HG02623 (cell line): ENCODE data around the gene TMEM165.
"Not testable (repeated sequence)": the region's sequence is repeated elsewhere in the genome, so short reads cannot be mapped to it uniquely, and the experiment has no call there.

Experiments used
- ATAC-seq: cut with Tn5 transposase; IDR thresholded peaks from one replicate; pipeline ENCODE4 v1.9.1; 2021; ENCODE audit warnings: moderate library complexity; ENCODE audit not compliant: unreplicated experiment

The TMEM165 gene

DNA sequence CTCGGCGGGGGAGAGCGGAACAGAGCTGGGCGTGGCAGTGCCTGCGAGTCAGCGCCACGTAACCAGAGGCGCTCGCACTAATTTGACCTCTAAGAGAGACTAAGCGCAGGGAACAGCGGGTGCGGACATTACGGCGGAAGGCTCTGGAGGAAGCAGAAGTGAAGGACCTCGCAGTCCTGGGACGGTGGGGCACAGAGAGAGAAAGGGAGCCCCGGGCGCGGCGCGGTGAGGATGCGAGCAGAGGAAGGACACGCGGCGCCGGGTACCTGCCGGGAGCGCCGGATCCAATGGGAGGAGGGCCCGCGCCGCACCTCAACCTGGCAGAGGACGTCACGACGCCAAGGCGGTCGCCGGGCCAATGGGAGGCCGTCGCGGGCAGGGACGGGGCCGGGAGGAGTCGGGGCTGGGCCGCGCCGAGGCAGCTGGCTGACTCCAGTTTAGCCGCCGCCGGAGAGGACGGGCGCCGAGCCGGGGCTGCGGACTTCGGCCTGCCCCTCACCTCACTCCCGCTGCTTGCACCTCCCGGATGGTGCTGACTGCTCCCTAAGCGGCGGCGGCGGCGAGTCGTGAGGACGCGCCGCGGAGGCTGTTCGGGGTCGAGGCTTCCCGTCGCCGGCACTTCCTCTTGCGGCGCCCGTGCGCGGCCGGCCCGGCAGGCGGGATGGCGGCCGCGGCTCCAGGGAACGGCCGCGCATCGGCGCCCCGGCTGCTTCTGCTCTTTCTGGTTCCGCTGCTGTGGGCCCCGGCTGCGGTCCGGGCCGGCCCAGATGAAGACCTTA, at the start of gene TMEM165:
Gene TMEM165 (plus strand): TSS at position 429 of the 779 bp plus-strand sequence. CDS start 233 bp downstream, at position 662.
- peak; percentile 93 for ATAC-seq

DNA sequence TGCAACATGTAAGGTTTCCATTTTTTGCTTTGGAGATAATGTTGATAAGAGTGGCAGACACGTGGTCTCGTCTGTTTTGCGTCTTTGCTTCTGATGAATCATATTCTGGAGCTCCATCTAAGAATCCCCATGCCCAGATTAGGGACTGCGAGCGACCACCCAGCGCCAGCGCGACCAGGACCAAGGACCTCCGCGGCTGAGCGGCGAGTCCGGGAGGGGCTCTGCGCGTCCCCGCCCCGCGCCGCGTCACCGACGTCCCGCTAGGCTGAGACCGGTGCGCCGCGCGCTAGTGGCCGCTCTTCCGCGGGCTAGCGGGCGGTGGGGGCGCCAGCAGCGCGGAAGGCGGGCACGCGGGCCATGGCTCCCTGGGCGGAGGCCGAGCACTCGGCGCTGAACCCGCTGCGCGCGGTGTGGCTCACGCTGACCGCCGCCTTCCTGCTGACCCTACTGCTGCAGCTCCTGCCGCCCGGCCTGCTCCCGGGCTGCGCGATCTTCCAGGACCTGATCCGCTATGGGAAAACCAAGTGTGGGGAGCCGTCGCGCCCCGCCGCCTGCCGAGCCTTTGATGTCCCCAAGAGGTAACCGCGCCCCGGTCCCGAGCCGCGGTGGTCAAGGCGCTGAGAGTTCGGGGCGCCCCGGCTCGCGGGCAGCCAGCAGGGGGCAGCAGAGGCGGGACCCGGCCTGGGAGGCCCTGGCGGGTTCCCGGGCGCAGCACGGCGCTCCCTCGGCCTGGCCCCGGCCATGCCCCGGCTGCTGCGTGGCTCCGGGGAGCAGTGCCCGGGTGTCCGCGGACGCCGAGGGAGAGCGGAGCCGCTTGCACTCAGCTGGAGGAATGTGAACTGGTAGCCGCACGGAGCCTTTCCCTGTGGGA, 49.5 kb upstream of the TMEM165 start, which contains the start of gene SRD5A3:
Gene SRD5A3 (plus strand): TSS at position 263 of the 871 bp plus-strand sequence. CDS start 95 bp downstream, at position 358.
- peak; percentile 94 for ATAC-seq

GRCh38 chr4:55346851-55347255, 48.9 kb upstream of the TMEM165 start:
- ATAC-seq = no peak

DNA sequence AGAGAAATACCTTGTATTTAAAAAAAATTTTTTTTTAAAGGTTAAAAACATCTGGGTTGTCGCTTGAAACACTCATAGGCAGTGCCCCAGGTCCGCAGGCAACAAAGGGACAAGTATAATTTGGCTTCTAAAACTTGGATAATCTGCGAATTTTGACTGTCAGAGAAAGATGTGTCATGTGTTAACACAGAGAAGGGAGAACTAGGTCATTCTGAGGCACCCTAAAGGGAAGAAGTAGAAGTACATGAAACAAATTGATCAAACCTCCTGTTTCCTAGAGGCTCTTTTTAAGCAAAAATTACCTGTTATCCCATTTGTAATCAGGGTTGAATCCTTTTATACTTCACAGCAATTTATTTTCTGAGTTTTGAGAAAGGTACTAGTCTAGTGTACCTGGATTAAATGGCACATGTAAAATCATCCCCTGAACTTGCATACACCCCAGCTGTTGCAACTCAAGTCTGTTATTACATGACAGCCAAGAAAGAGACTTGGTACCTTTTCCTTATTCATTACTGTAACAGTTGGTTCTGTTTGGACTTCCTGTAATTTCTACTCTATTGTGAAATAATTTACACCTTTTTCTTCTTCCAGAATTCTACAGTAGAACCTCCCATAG, 48.0 kb upstream of the TMEM165 start:
- ATAC-seq = no peak

DNA sequence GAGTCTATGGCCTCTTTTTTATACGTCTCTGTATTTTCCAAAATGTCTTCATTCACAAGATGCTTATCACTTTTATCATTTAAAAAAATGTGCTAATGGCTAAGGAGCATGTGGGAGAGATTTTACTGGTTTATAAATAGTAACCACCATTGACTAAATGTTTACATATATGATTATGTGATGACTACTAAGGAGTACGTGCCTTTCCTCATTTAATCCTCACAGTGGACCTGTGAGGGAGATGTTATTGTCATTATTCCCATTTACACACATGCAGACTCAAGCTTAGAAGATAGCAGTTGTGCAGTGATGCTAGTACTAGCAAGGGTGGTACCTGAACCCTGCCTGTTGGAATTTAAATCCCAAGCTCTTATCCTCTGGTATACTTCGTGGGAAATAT, 47.3 kb upstream of the TMEM165 start:
- no peak for ATAC-seq

DNA sequence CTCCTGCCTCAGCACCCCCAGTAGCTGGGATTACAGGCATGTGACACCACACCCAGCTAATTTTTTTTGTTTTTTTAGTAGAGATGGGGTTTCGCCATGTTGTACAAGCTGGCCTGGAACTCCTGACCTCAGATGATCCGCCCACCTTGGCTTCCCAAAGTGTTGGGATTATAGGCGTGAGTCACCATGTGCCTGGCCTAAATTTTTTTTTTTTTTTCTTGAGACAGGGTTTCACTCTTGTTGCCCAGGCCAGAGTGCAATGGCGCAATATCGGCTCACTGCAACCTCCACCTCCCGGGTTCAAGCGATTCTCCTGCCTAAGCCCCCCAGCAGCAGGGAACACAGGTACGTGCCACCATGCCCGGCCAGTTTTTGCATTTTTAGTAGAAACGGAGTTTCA, 44.9 kb upstream of the TMEM165 start:
- not testable (repeated sequence) for ATAC-seq

- ATAC-seq = no peak
Observed at GRCh38 chr4:55351824-55352223, 43.9 kb upstream of the TMEM165 start.

DNA sequence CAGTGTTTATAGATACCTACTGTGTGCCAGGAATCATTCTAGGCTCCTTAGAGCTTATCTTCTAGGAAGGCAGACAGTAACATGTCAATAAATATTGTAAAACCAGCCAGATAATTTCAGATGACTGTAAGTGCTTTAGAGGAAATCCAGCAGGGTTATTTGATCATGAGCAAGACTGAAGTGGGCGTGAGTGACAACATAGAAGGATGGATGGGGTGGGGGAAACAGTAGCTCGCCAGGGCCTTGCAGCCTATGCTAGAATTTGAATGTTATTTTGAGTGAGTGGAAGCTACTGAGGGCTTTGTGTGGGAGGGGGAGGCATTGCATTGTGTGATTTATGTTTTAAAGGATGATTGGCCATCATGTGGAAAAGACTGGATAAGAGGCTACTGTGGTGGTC, 43.0 kb upstream of the TMEM165 start:
- ATAC-seq = no peak

- ATAC-seq = not testable (repeated sequence)
Observed at GRCh38 chr4:55353228-55353747, 42.5 kb upstream of the TMEM165 start.

DNA sequence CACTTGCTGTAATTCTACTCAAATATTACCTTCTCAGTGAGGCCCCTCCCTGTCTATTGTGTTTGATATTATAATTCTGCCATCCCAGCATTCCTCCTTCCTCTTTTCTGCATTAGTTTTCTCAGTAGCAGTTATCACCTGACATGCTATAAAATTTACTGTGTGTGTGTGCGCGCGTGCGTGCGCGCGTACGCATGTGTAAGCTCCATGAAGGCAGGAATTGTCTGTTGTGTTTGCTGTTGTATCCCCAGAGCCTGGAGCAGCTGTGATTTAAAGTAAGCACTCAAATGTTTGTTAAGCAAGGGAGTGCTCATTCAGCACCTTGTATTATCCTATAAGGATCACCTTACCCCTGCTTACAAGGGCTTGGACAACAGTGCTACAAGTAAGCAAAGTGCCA, 41.1 kb upstream of the TMEM165 start:
- ATAC-seq = no peak

DNA sequence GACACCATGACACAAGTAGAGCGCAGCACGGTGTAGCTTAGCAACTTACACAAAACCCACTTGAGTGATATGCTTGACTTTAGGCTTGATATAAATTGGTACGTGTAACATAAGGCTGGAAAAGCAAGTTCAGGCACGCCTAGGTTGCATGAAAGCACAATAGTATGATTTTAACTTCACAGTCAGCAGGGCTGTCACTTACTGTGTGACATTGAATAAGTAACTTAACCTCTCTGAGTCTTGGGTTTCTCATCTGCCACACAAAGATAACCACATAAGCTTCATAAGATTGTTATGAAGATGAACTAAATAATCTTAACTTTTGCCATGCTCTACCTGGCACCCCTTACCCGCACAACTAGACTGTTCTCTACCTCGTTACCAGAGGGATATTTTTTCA, 40.2 kb upstream of the TMEM165 start:
- no peak for ATAC-seq

- ATAC-seq = no peak
Observed at GRCh38 chr4:55356991-55357461, 38.7 kb upstream of the TMEM165 start.

DNA sequence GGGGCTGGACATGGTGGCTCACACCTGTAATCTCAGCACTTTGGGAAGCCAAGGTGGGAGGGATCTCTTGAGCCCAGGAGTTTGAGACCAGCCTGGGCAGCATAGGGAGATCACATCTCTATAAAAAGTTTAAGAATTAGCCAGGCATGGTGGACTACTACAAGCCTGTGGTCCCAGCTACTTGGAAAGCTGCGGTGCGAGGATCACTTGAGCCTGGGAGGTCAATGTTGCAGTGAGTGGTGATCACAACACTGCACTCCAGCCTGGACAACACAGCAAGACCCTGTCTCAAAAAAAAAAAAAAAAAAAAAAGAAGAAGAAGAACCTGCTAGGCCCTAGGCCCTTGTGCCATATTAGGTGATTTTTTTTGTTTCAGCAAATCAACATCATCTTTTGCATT, 37.5 kb upstream of the TMEM165 start:
- no peak for ATAC-seq

DNA sequence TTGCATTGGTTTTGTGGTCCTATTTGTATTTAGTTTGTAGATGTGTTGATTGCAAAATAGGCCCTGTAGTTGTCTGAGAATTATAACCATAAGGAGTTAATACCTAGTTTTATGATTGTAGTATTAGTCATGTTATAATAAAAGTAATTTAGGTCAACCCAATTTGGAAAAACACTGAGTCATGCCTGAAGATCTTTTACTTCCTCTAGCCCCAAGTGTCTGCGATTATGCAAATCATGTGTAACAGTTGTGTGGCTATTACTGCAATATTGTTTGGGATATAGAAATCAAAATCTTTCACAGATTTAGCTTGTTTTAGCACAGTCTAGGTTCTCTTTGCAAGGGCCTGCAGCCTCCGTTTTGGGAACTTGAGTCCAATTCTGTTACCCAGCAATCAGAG, 37.1 kb upstream of the TMEM165 start:
- peak; percentile 69 for ATAC-seq

DNA sequence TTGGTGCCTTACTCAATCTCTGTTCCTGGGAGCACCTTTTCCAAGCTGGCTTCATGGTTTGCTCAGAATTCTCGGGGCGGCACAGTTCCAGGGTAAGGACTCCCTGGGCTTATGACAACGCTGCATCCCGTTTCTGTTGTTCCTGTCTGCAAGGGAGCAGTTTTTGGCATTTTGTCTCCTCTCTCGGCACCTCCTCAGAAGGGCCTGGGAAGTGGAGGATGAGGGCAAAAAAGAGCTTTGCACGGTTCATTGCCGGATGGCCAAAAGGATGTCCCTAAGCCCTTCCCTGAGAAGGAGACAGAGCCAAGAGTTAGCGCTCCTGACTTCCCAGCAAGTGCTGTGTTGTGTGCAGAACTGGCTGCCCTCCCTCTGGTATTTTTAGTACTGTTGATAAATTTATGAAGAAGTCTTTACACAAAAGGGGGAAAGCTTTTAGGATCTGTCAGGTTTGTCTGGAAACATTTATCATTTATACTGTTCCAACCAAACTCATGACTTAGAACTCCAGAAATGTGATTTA, 36.3 kb upstream of the TMEM165 start:
- no peak for ATAC-seq

DNA sequence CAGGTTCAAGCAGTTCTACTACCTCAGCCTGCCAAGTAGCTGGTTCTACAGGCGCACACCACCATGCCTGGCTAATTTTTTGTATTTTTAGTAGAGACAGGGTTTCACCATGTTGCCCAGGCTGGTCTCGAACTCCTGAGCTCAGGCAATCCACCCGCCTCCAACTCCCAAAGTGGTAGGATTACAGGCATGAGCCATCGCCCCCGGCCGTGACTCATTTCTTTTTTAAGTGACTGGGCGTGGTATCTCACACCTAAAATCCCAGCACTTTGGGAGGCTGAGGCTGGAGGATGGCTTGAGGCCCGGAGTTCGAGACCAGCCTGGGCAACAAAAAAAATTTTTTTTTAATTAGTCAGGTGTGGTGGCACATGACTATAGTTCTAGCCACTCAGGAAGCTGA, 32.8 kb upstream of the TMEM165 start:
- not testable (repeated sequence) for ATAC-seq

DNA sequence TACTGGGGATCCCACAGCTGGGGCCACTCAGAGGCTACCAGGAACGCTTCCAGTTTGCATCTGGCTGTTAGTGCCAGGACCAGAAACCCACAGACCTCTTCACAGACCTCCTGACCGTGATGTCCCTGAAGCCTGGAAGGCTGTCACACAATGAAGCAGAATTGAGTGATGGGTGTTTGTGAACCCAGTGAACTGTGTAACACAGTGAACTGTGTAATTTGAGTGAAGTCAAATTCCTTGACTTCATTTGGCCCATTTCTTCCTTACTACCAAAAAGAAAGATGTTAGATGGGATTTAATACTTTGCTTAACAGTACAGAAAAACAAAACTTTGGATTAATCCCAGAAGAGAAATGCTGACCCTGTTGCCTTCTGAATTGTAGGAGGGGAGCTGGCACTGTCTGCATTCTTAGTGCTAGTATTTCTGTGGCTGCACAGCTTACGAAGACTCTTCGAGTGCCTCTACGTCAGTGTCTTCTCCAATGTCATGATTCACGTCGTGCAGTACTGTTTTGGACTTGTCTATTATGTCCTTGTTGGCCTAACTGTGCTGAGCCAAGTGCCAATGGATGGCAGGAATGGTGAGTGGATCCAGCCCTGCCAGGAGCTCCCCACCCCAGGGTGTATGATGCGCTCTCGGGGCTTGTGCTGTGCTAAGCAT, 31.9 kb upstream of the TMEM165 start:
- ATAC-seq = no peak

GRCh38 chr4:55364691-55365344, 30.9 kb upstream of the TMEM165 start:
- no peak for ATAC-seq

DNA sequence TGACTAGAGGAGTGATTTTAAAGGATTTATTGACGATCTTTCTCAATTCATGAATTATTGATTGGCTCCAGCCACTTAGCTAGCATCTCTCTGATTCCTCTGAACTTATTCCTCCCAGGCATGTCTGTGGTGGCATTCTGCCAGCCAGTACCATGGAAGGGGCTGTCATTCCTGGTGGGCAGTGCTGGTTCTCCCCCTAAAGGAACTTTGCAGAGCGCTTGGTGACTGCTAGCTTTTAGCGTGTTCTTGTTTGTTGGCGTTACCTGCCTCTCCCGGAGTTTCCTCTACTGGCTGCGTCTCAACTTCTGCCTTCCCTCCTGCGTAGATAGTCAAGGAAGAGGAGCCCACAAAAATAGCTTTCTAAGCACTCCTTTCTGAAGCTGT, 30.4 kb upstream of the TMEM165 start:
- no peak for ATAC-seq

DNA sequence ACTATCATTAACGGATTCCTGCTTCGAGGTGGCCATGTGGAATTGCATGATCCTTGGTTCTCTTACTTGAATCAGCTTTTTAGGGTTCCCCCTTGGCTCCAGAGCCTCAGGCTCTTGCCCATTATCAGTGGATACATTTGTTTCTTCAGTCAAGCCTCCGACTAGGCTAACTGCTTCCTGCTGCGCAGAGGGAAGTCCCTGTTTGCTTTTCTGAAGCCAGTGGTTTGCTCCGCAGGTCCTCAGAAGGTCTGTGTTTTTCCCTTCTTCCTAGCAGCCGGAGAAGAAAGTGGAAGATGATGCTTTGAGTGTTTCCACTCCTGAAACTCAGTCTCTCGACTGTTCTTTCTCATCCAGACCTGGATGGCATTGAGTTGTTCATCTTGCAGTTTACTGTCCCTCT, 29.1 kb upstream of the TMEM165 start:
- ATAC-seq = no peak
